ENCODE data around the gene ZDHHC12.

ZDHHC12 gene

GRCh38 chr9:128729766-128730517 lies 6.0 kb upstream of the ZDHHC12 start:
- no peak for DNase-seq (ENCODE audit: low read depth in 2 of 2)

GRCh38 chr9:128729302-128729701 lies 5.4 kb upstream of the ZDHHC12 start:
- DNase-seq (ENCODE audit: low read depth in 2 of 2), result no peak

GRCh38 chr9:128728298-128728697 lies 4.4 kb upstream of the ZDHHC12 start:
- no peak for DNase-seq (ENCODE audit: low read depth in 2 of 2)

- no peak for DNase-seq (ENCODE audit: low read depth in 2 of 2)
These were observed 3.8 kb upstream of the ZDHHC12 start for GRCh38 chr9:128727640-128728248.

GRCh38 chr9:128724744-128725211 lies 851 bp upstream of the ZDHHC12 start:
- DNase-seq (ENCODE audit: low read depth in 2 of 2), result no peak

GRCh38 chr9:128723352-128723865 lies 518 bp downstream of the ZDHHC12 start:
- no peak for DNase-seq (ENCODE audit: low read depth in 2 of 2)

- DNase-seq (ENCODE audit: low read depth in 2 of 2), result no peak
These were observed 1.3 kb downstream of the ZDHHC12 start for GRCh38 chr9:128722380-128723351.

GRCh38 chr9:128721487-128722010 lies 2.4 kb downstream of the ZDHHC12 start:
- DNase-seq (ENCODE audit: low read depth in 2 of 2), result no peak

- DNase-seq (ENCODE audit: low read depth in 2 of 2), result no peak
These were observed 3.0 kb downstream of the ZDHHC12 start for GRCh38 chr9:128720841-128721486.

- no peak for DNase-seq (ENCODE audit: low read depth in 2 of 2)
These were observed 3.9 kb downstream of the ZDHHC12 start for GRCh38 chr9:128719919-128720605.

GRCh38 chr9:128718475-128718874 lies 5.5 kb downstream of the ZDHHC12 start:
- no peak for DNase-seq (ENCODE audit: low read depth in 2 of 2)

- no peak for DNase-seq (ENCODE audit: low read depth in 2 of 2)
These were observed 5.9 kb downstream of the ZDHHC12 start for GRCh38 chr9:128718047-128718446.

- no peak for DNase-seq (ENCODE audit: low read depth in 2 of 2)
These were observed 7.2 kb downstream of the ZDHHC12 start for GRCh38 chr9:128716581-128717254.

GRCh38 chr9:128715436-128715750 lies 8.5 kb downstream of the ZDHHC12 start:
- no peak for DNase-seq (ENCODE audit: low read depth in 2 of 2)

- no peak for DNase-seq (ENCODE audit: low read depth in 2 of 2)
These were observed 9.1 kb downstream of the ZDHHC12 start for GRCh38 chr9:128714586-128715435.

- no peak for DNase-seq (ENCODE audit: low read depth in 2 of 2)
These were observed 9.9 kb downstream of the ZDHHC12 start for GRCh38 chr9:128713941-128714573.

- DNase-seq (ENCODE audit: low read depth in 2 of 2), result no peak
These were observed 10.5 kb downstream of the ZDHHC12 start for GRCh38 chr9:128713411-128713780.

GRCh38 chr9:128712451-128713410 lies 11.2 kb downstream of the ZDHHC12 start:
- DNase-seq (ENCODE audit: low read depth in 2 of 2), result no peak
